OCI-LY3 (cell line): ENCODE data around the gene ASTN2.

Experiments used
- EZH2phosphoT487 ChIP-seq: fragments of 200-600 bp; shearing (Covaris generic); IDR thresholded peaks from 2 replicates; pipeline ENCODE4 v1.6.1; 2018; ENCODE audit warnings: antibody characterized with exemption, mixed run types, low read depth
- TF ChIP-seq, protein P1 (sequence below): fragments of 200-600, 300-600 bp; sonication (generic); IDR thresholded peaks from 2 replicates; pipeline ENCODE4 v1.5.1; 2014; ENCODE audit warnings: antibody characterized with exemption, low read length, low read depth

DNA sequence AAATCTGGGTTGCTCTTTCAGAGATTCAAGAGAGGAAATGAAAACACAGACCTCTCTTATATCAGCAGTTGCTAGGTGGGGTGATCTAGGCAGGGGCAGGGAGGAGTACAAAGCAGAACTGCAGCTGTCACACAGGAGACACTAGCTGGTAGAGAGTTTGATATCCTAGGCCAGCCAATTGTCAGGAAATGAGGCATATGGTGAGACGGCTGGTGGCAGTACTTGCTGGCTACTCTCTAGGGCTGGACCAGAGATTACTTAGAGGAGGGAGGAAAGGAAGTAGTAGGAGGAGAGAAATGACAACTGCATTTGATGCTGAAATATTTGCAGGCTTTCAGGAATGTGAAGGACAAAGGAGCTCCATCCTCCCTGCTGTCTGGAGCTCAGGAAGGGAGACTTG, 614.0 kb downstream of the ASTN2 start:
- TF ChIP-seq, protein P1, sequence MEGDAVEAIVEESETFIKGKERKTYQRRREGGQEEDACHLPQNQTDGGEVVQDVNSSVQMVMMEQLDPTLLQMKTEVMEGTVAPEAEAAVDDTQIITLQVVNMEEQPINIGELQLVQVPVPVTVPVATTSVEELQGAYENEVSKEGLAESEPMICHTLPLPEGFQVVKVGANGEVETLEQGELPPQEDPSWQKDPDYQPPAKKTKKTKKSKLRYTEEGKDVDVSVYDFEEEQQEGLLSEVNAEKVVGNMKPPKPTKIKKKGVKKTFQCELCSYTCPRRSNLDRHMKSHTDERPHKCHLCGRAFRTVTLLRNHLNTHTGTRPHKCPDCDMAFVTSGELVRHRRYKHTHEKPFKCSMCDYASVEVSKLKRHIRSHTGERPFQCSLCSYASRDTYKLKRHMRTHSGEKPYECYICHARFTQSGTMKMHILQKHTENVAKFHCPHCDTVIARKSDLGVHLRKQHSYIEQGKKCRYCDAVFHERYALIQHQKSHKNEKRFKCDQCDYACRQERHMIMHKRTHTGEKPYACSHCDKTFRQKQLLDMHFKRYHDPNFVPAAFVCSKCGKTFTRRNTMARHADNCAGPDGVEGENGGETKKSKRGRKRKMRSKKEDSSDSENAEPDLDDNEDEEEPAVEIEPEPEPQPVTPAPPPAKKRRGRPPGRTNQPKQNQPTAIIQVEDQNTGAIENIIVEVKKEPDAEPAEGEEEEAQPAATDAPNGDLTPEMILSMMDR, result no peak
- no peak for TF ChIP-seq EZH2phosphoT487
